BLaER1 treated with 17β-estradiol and CSF1 and Interleukin-3, amounts not matched to agents 10 nM and 100 nM (cell line): Measurements from ENCODE around the gene IGSF21.

Experiments used
- H3K27ac ChIP-seq, 11 experiments: shearing (Covaris generic); formaldehyde crosslinking; 2 replicates each; pipeline ENCODE4 v1.8.1; 2022
- H3K27me3 ChIP-seq, 11 experiments: shearing (Covaris generic); formaldehyde crosslinking; 2 replicates each; pipeline ENCODE4 v1.8.1; 2022
- H3K36me3 ChIP-seq, 11 experiments: shearing (Covaris generic); formaldehyde crosslinking; 2 replicates each; pipeline ENCODE4 v1.8.1; 2022
- H3K4me1 ChIP-seq, 10 experiments: shearing (Covaris generic); formaldehyde crosslinking; 2 replicates each; pipeline ENCODE4 v1.8.1; 2022
- H3K4me2 ChIP-seq, 11 experiments: shearing (Covaris generic); formaldehyde crosslinking; 2 replicates each; pipeline ENCODE4 v1.8.1; 2022
- H3K4me3 ChIP-seq, 10 experiments: shearing (Covaris generic); formaldehyde crosslinking; 2 replicates each; pipeline ENCODE4 v1.8.1; 2022
- H3K9ac ChIP-seq, 11 experiments: shearing (Covaris generic); formaldehyde crosslinking; 2 replicates each; pipeline ENCODE4 v1.8.1; 2022
- H3K9me3 ChIP-seq, 11 experiments: shearing (Covaris generic); formaldehyde crosslinking; replicated peaks in 1 of 11; 2 replicates each; pipeline ENCODE4 v1.8.1; 2022
- H4K20me1 ChIP-seq, 11 experiments: shearing (Covaris generic); formaldehyde crosslinking; 2 replicates each; pipeline ENCODE4 v1.8.1; 2022
- Cebpa-rat ChIP-seq, 11 experiments: shearing (Covaris generic); IDR thresholded peaks; 2 replicates each; pipeline ENCODE4 v1.8.1; 2022

The IGSF21 gene

DNA sequence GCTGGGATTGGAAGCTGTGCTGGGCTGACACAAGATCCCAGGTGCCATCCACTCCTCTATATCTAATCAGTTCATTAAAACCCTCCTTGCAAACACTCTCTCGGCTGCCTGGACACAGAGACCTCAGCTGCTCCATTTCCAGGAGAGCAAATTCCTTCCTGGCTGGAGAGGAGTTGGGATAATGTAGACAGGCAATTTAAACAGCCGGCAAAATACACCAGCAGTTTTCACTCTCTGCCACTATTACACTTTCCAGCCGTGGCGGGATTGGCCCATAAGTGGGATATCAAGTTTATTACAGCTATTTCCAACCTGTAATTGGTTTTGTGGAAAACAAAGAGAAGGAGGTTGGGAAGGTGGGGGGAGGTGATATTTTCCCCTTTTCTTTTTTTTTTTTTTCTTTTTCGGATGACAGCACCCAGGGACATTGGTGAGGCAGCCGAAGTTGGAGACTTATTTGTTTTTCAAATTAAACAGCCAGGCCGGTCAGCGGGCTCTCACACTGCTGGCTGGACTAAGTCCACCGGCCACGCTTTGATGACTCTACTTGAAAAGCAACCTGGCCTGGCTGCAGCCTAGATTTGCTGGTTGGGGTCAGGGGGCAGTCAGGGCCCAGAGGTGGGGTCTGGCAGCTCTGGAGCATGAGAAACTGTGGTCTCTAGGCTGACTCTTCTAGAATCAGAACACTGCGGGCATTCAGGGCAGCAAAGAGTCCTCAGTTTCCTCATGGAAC, 177.4 kb downstream of the IGSF21 start:
- no peak for TF ChIP-seq Cebpa-rat (IDR thresholded peaks at IDR 0.05)
- H3K36me3 ChIP-seq, result no peaks in the 10 kb centered on the region
- H3K4me2 ChIP-seq, result no peak overlapping the region

GRCh38 chr1:18285538-18285924, 177.9 kb downstream of the IGSF21 start:
- H4K20me1 ChIP-seq, result peaks cover 0 to 7% (median 0%) of the 10 kb centered on the region in 11 experiments; a peak in 3 of 22 replicates
- no peak for TF ChIP-seq Cebpa-rat (IDR thresholded peaks at IDR 0.05)
- H3K9ac ChIP-seq, result no peak overlapping the region
- no peaks in the 10 kb centered on the region; a peak in 1 of 22 replicates for H3K27me3 ChIP-seq
- H3K4me2 ChIP-seq, result no peak overlapping the region
- no peak overlapping the region for H3K4me3 ChIP-seq
- H3K4me1 ChIP-seq, result peaks cover 0 to 14% (median 9%) of the 10 kb centered on the region in 10 experiments; a peak in 13 of 20 replicates
- no peaks in the 10 kb centered on the region for H3K36me3 ChIP-seq
- H3K27ac ChIP-seq, result no peak overlapping the region
- H3K9me3 ChIP-seq, result no peaks in the 10 kb centered on the region

More for the DNA sequence above, 177.4 kb downstream of the IGSF21 start:
- Histone ChIP-seq H3K4me1 (peaks cover 0 to 14% (median 9%) of the 10 kb centered on the region in 10 experiments; a peak in 13 of 20 replicates), H3K9ac (no peak overlapping the region), H3K9me3 (no peaks in the 10 kb centered on the region), H4K20me1 (peaks cover 0 to 10% (median 0%) of the 10 kb centered on the region in 11 experiments; a peak in 4 of 22 replicates), H3K27me3 (no peaks in the 10 kb centered on the region; a peak in 1 of 22 replicates), H3K27ac (no peak overlapping the region), H3K4me3 (no peak overlapping the region)

GRCh38 chr1:18288722-18289121, 181.1 kb downstream of the IGSF21 start:
- H3K36me3 ChIP-seq, result no peaks in the 10 kb centered on the region
- H3K9me3 ChIP-seq, result no peaks in the 10 kb centered on the region
- no peak for TF ChIP-seq Cebpa-rat (IDR thresholded peaks at IDR 0.05)
- peaks cover 0 to 9% (median 5%) of the 10 kb centered on the region in 10 experiments; a peak in 11 of 20 replicates for H3K4me1 ChIP-seq
- no peaks in the 10 kb centered on the region; a peak in 1 of 22 replicates for H4K20me1 ChIP-seq
- no peak overlapping the region for H3K4me3 ChIP-seq
- no peaks in the 10 kb centered on the region for H3K27me3 ChIP-seq
- no peak overlapping the region for H3K9ac ChIP-seq
- no peak overlapping the region for H3K4me2 ChIP-seq
- no peak overlapping the region for H3K27ac ChIP-seq

DNA sequence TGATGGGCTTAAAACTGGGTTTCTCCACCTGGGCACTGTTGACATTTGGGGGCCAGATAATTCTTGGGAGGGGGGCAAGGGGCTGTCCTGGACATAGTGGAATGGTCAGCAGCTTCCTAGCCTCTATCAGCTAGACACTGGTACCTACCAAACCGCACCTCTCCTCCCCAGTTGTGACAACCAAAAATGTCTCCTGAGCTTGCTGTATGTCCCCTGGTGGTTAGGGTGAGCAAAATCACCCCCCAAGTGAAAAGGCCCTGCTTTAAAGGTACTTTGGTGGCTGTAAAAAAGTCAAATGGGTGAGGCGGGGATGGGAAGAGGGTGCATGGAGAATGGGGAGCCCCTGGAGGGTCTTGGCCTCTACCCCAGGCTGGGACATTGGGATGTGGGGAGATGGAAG, 182.0 kb downstream of the IGSF21 start:
- TF ChIP-seq Cebpa-rat (IDR thresholded peaks at IDR 0.05), result no peak
- no peak overlapping the region for H3K9ac ChIP-seq
- H3K27me3 ChIP-seq, result no peaks in the 10 kb centered on the region
- no peaks in the 10 kb centered on the region; a peak in 2 of 22 replicates for H4K20me1 ChIP-seq
- no peaks in the 10 kb centered on the region for H3K9me3 ChIP-seq
- peaks cover 0 to 10% (median 0%) of the 10 kb centered on the region in 10 experiments; a peak in 3 of 20 replicates for H3K4me1 ChIP-seq
- H3K27ac ChIP-seq, result no peak overlapping the region
- H3K36me3 ChIP-seq, result no peaks in the 10 kb centered on the region
- no peak overlapping the region for H3K4me3 ChIP-seq
- no peak overlapping the region for H3K4me2 ChIP-seq

DNA sequence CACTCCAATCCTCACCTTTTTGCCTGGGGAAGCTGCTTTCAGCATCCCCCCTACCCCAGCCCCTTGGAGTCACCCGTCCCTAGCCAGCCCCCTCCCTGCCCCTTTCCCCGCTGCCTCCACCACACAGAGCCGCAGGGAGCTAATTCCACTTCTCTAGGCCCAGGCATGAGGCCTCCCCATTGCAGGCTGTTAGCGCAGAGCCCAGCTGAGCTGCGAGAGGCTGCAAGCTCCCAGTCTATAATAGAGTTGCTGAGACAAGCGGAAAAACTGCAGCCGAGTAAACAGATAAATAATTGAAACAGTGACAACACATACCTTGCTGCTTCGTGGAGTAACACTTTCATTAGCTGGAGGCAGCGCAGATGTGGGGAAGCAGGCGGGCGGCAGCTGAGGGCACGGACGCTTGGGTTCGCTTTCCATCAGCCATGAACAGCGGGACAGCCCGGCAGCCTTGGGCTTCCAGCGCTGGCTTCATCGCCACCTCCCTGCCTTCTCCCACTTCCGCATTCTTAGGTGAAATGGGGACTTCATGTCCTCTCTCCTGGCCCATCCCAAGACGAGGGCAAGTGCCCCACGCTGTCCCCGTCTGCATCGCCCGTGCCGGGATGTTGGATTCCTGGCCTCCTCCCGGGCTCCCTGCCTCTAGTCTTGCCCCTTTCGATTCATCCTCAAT, 183.3 kb downstream of the IGSF21 start:
- Histone ChIP-seq H4K20me1 (no peaks in the 10 kb centered on the region; a peak in 1 of 22 replicates), H3K4me1 (peaks cover 0 to 18% (median 8%) of the 10 kb centered on the region in 10 experiments; a peak in 15 of 20 replicates), H3K4me2 (no peak overlapping the region), H3K4me3 (no peak overlapping the region), H3K36me3 (no peaks in the 10 kb centered on the region), H3K27me3 (no peaks in the 10 kb centered on the region), H3K9me3 (no peaks in the 10 kb centered on the region), H3K9ac (no peak overlapping the region), H3K27ac (no peak overlapping the region)
- no peak for TF ChIP-seq Cebpa-rat (IDR thresholded peaks at IDR 0.05)

DNA sequence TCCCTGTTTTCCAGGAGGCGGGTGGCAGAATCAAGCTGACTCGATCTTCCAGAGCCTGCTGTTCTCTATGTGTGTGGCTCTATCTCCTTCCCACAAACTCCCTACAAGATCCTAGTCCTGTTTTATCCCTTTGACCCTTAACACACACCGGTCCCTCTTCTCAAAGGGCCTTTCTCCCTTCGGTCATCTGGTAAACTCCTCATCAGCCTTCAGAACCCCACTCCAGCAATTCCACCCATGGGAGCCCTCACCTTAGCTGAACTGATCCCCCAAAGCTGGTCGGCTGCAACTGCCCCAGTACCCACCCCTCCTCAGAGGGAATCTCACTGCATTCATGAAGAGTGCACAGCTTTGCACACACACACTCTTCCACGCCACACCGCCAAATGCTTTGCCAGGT, 184.9 kb downstream of the IGSF21 start:
- H3K4me3 ChIP-seq, result no peak overlapping the region
- TF ChIP-seq Cebpa-rat (IDR thresholded peaks at IDR 0.05), result no peak
- H3K27ac ChIP-seq, result no peak overlapping the region
- H3K27me3 ChIP-seq, result no peaks in the 10 kb centered on the region
- peaks cover 0 to 18% (median 11%) of the 10 kb centered on the region in 10 experiments; a peak in 15 of 20 replicates for H3K4me1 ChIP-seq
- no peak overlapping the region for H3K4me2 ChIP-seq
- H4K20me1 ChIP-seq, result no peaks in the 10 kb centered on the region; a peak in 1 of 22 replicates
- no peak overlapping the region for H3K9ac ChIP-seq
- no peaks in the 10 kb centered on the region for H3K9me3 ChIP-seq
- no peaks in the 10 kb centered on the region for H3K36me3 ChIP-seq

- no peak overlapping the region for H3K4me3 ChIP-seq
- H3K9ac ChIP-seq, result no peak overlapping the region
- H3K9me3 ChIP-seq, result no peaks in the 10 kb centered on the region
- H3K4me2 ChIP-seq, result no peak overlapping the region
- no peak for TF ChIP-seq Cebpa-rat (IDR thresholded peaks at IDR 0.05)
- H3K4me1 ChIP-seq, result peaks cover 0 to 18% (median 10%) of the 10 kb centered on the region in 10 experiments; a peak in 15 of 20 replicates
- no peaks in the 10 kb centered on the region; a peak in 1 of 22 replicates for H4K20me1 ChIP-seq
- no peak overlapping the region for H3K27ac ChIP-seq
- H3K36me3 ChIP-seq, result no peaks in the 10 kb centered on the region
- H3K27me3 ChIP-seq, result no peaks in the 10 kb centered on the region
Observed at GRCh38 chr1:18293291-18293690, 185.7 kb downstream of the IGSF21 start.

DNA sequence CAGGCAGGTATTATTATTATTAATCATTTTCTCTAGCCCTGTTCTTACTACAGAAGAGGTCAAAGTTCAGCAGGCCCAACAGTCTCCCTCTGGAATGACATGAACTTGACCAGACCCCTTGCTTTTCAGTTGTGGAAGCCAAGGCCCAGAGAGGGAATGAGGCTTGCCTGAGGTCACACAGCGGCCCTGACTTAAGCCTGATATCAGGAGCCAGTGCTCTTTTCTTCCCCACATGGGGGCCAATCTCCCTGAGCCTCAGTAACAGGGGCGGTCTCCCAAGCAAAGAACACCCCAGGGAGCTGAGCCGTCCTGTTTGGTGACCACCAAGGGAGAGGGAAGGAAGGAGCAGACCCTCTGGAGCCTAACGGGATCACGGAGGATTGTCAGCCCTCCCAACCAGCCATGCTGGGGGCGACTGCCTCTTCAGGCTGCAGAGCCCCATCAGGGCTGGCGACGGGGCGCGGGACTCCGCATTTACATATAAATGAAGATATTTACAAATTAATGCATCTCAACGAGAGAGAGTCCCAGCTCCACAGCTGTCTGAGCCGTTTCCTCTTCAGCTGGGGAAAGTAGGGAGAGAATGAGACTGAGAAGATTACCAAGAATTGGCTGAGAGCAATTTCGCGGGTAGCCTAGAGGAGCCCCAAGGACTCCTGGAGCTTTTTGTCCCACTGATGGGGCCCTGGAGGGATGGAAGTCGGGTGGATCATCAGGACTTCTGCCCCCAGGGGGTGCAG, 187.0 kb downstream of the IGSF21 start:
- Histone ChIP-seq H3K36me3 (no peaks in the 10 kb centered on the region), H3K4me1 (peaks cover 0 to 14% (median 8%) of the 10 kb centered on the region in 10 experiments; a peak in 15 of 20 replicates), H4K20me1 (no peaks in the 10 kb centered on the region; a peak in 2 of 22 replicates), H3K27me3 (no peaks in the 10 kb centered on the region), H3K9ac (no peak overlapping the region), H3K4me2 (peak overlapping the region in 3 of 11 experiments; percentile 8 to 37 (median 29); a peak in 3 of 22 replicates), H3K27ac (no peak overlapping the region), H3K9me3 (no peaks in the 10 kb centered on the region), H3K4me3 (no peak overlapping the region)
- TF ChIP-seq Cebpa-rat (IDR thresholded peaks at IDR 0.05), result no peak
